ENCODE data around the gene DIPK1B.

Gene DIPK1B

GRCh38 chr9:136711751-136712689 lies at the start of gene DIPK1B:
Gene DIPK1B, plus strand, starts transcription at chr9:136712572. Its CDS starts 94 bp downstream, at chr9:136712666.
- no peak for DNase-seq (ENCODE audit: low read depth, low spot score)
- in situ Hi-C loops (cut with HindIII; ENCODE audit: low sequenced_read_pairs), result no loop called here
- peak within 1 kb of the TSS; percentile 29 for H3K4me3 ChIP-seq (ENCODE audit: low read depth, low read length)
- TF ChIP-seq CTCF (IDR thresholded peaks at IDR 0.05; ENCODE audit: low read depth, low read length), result no peak

GRCh38 chr9:136662656-136663581 lies 49.5 kb upstream of the DIPK1B start, which contains the start of gene EGFL7:
Gene EGFL7, plus strand, starts transcription at chr9:136662916. Its CDS starts 5,367 bp downstream, at chr9:136668283.
- no peak within 1 kb of the TSS for H3K4me3 ChIP-seq (ENCODE audit: low read depth, low read length)
- no peak for DNase-seq (ENCODE audit: low read depth, low spot score)
- TF ChIP-seq CTCF (IDR thresholded peaks at IDR 0.05; ENCODE audit: low read depth, low read length), result no peak
- in situ Hi-C loops (cut with HindIII; ENCODE audit: low sequenced_read_pairs), result no loop called here

- DNase-seq (ENCODE audit: low read depth, low spot score), result no peak
- H3K4me3 ChIP-seq (ENCODE audit: low read depth, low read length), result no peak overlapping the region
- TF ChIP-seq CTCF (IDR thresholded peaks at IDR 0.05; ENCODE audit: low read depth, low read length), result no peak
- in situ Hi-C loops (cut with HindIII; ENCODE audit: low sequenced_read_pairs), result no loop called here
These were observed 48.1 kb upstream of the DIPK1B start for GRCh38 chr9:136664000-136664915.

- peak; percentile 16 for TF ChIP-seq CTCF (IDR thresholded peaks at IDR 0.05; ENCODE audit: low read depth, low read length)
- DNase-seq (ENCODE audit: low read depth, low spot score), result no peak
- in situ Hi-C loops (cut with HindIII; ENCODE audit: low sequenced_read_pairs), result no loop called here
- peak overlapping the region; percentile 17 for H3K4me3 ChIP-seq (ENCODE audit: low read depth, low read length)
These were observed 47.2 kb upstream of the DIPK1B start for GRCh38 chr9:136665111-136665703.

- no peak for TF ChIP-seq CTCF (IDR thresholded peaks at IDR 0.05; ENCODE audit: low read depth, low read length)
- in situ Hi-C loops (cut with HindIII; ENCODE audit: low sequenced_read_pairs), result no loop called here
- DNase-seq (ENCODE audit: low read depth, low spot score), result no peak
- H3K4me3 ChIP-seq (ENCODE audit: low read depth, low read length), result peak overlapping the region; percentile 17
These were observed 46.5 kb upstream of the DIPK1B start for GRCh38 chr9:136665704-136666371.

Measured in astrocyte of the spinal cord (primary cell).